B cell (primary cell): ENCODE results near the gene MYO1E. TPM values are rescaled to one million over a fixed set of nuclear protein-coding genes. Genes with fewer than 3 reads are reported as not detected.

Experiments used
- ATAC-seq: fragments of 200-7000 bp; cut with Tn5 transposase; one replicate; pipeline ENCODE4 v1.10.0; 2021; ENCODE audit warnings: low read depth, mild to moderate bottlenecking, moderate number of reproducible peaks, moderate library complexity
- CTCF ChIA-PET: fragments of 350-600 bp; sonication (Branson Sonifier 250); formaldehyde crosslinking; loops from one replicate; lab custom pipeline; 2021; ENCODE audit warnings: antibody characterized with exemption, inconsistent platforms; lab: Charles Lee
- POLR2A ChIA-PET: fragments of 350-600 bp; sonication (Branson Sonifier 250); formaldehyde crosslinking; loops from one replicate; lab custom pipeline; 2021; ENCODE audit warnings: antibody characterized with exemption; lab: Charles Lee
- DNase-seq: peaks from one replicate; pipeline ENCODE4 v3.0.0; 2013
- H2AFZ ChIP-seq: 2 replicates; pipeline ENCODE4 v1.6.1; 2012; ENCODE audit warnings: mild to moderate bottlenecking, low read depth, low read length; ENCODE audit not compliant: insufficient read depth, poor library complexity, severe bottlenecking
- H3K27ac ChIP-seq, 2 donors: 1 replicate in 1 of 2; 2 replicates in 1 of 2; pipeline ENCODE4 v1.5.1; 2012 to 2013; ENCODE audit warnings: low read length in 2 of 2, mild to moderate bottlenecking in 2 of 2, moderate library complexity in 1 of 2
- H3K27me3 ChIP-seq, 4 experiments: fragments of 200-600 bp in 1 of 4; sonication (generic) in 1 of 4; replicated peaks in 1 of 4; 1 replicate in 2 of 4; 2 replicates in 2 of 4; pipeline versions ENCODE4 v1.6.1 to v1.7.0; 2013 to 2016; ENCODE audit warnings: low read length in 3 of 4, mild to moderate bottlenecking in 2 of 4, mixed read lengths in 1 of 4, moderate library complexity in 1 of 4; ENCODE audit not compliant: insufficient read depth in 4 of 4, control insufficient read depth in 3 of 4; ENCODE audit errors: control extremely low read depth in 1 of 4
- H3K36me3 ChIP-seq, 2 experiments: replicated peaks in 1 of 2; 1 replicate in 1 of 2; 2 replicates in 1 of 2; pipeline versions ENCODE4 v1.6.1 to v1.7.1; 2013; ENCODE audit warnings: low read length in 1 of 2; ENCODE audit not compliant: insufficient read depth in 2 of 2, control insufficient read depth in 1 of 2; ENCODE audit errors: control extremely low read depth in 1 of 2, extremely low read depth in 1 of 2
- H3K4me1 ChIP-seq, 2 donors: fragments of 200-600 bp in 1 of 2; sonication (generic) in 1 of 2; 1 replicate in 1 of 2; 2 replicates in 1 of 2; pipeline versions ENCODE4 v1.5.1 to v1.6.1; 2013 to 2017; ENCODE audit warnings: low read length in 2 of 2; ENCODE audit not compliant: control insufficient read depth in 2 of 2, insufficient read depth in 2 of 2
- H3K4me2 ChIP-seq: replicated peaks from 2 replicates; pipeline ENCODE3; 2012; ENCODE audit warnings: mild to moderate bottlenecking, low read depth, low read length; ENCODE audit not compliant: poor library complexity, severe bottlenecking
- H3K4me3 ChIP-seq, 5 experiments: fragments of 200-600 bp in 1 of 5; sonication (generic) in 1 of 5; 1 replicate in 3 of 5; 2 replicates in 2 of 5; pipeline versions ENCODE4 v1.5.1 to v1.7.0; 2011 to 2016; ENCODE audit warnings: low read length in 4 of 5, mild to moderate bottlenecking in 4 of 5, low read depth in 2 of 5, control low read depth in 1 of 5, moderate library complexity in 1 of 5; ENCODE audit not compliant: insufficient read depth in 1 of 5; ENCODE audit errors: control extremely low read depth in 1 of 5, extremely low read depth in 1 of 5
- H3K79me2 ChIP-seq: fragments of 200-600 bp; sonication (generic); one replicate; pipeline ENCODE4 v1.6.0; 2016; ENCODE audit warnings: low read length; ENCODE audit not compliant: control insufficient read depth, insufficient read depth
- H3K9ac ChIP-seq: fragments of 200-600 bp; sonication (generic); 2 replicates; pipeline ENCODE4 v1.6.1; 2017; ENCODE audit warnings: mild to moderate bottlenecking, low read length, moderate library complexity
- H3K9me3 ChIP-seq, 3 donors: one replicate each; pipeline versions ENCODE4 v1.6.1 to v1.7.1; 2013; ENCODE audit warnings: low read length in 2 of 3; ENCODE audit not compliant: control insufficient read depth in 2 of 3, insufficient read depth in 1 of 3; ENCODE audit errors: control extremely low read depth in 1 of 3
- H4K20me1 ChIP-seq: 2 replicates; pipeline ENCODE4 v1.6.0; 2012; ENCODE audit warnings: mild to moderate bottlenecking, low read length; ENCODE audit not compliant: insufficient read depth, control insufficient read depth, poor library complexity, severe bottlenecking
- H3K27ac Mint-ChIP-seq: one replicate; pipeline ENCODE4 v1.8.0; 2021; ENCODE audit warnings: mixed read lengths
- H3K27me3 Mint-ChIP-seq: one replicate; pipeline ENCODE4 v1.8.0; 2021; ENCODE audit warnings: mixed read lengths
- H3K4me1 Mint-ChIP-seq: one replicate; pipeline ENCODE4 v1.8.0; 2021; ENCODE audit warnings: mixed read lengths
- H3K4me3 Mint-ChIP-seq: one replicate; pipeline ENCODE4 v1.8.0; 2021; ENCODE audit warnings: mixed read lengths
- H3K9me3 Mint-ChIP-seq: one replicate; pipeline ENCODE4 v1.8.0; 2022; ENCODE audit warnings: mixed read lengths; ENCODE audit not compliant: insufficient read depth
- CTCF ChIP-seq: fragments of 200-600 bp; IDR thresholded peaks from one replicate; pipeline ENCODE4 v1.8.0; 2022; ENCODE audit warnings: antibody characterized with exemption, mild to moderate bottlenecking
- EZH2 ChIP-seq: IDR thresholded peaks from 2 replicates; pipeline ENCODE4 v1.6.1; 2012; ENCODE audit warnings: borderline replicate concordance, low read depth, mild to moderate bottlenecking, moderate library complexity, low read length; ENCODE audit not compliant: insufficient read depth, poor library complexity, severe bottlenecking
- WGBS: methylation state at CpG from one replicate; pipeline ENCODE4 v1.1.5; 2013; ENCODE audit warnings: missing lambda C conversion rate; ENCODE audit not compliant: insufficient coverage; 5-methylcytosine and 5-hydroxymethylcytosine counted together
- intact Hi-C: fragments of 100-400 bp; cut with micrococcal nuclease; formaldehyde crosslinking; loops from one replicate; pipeline ENCODE4 v1.10.0; 2022
- polyA plus RNA-seq: library from polyadenylated mRNA; depleted of rRNA; stranded (reverse); fragments of >200 nt; gene quantifications from 2 replicates; pipeline ENCODE4 v1.2.3, GENCODE V29; 2012
- total RNA-seq, 2 donors: library from RNA; stranded (reverse); fragments of 120-200 nt in 1 of 2; gene quantifications; 1 replicate in 1 of 2; 2 replicates in 1 of 2; pipeline versions ENCODE4 v1.2.3 to v1.2.4, GENCODE V29; 2013 to 2022

The MYO1E gene
- total and polyA plus RNA-seq, 2 donors (not counting 1 experiment from before 2014, with no cell fraction given): 11.9 to 100.0 TPM

DNA sequence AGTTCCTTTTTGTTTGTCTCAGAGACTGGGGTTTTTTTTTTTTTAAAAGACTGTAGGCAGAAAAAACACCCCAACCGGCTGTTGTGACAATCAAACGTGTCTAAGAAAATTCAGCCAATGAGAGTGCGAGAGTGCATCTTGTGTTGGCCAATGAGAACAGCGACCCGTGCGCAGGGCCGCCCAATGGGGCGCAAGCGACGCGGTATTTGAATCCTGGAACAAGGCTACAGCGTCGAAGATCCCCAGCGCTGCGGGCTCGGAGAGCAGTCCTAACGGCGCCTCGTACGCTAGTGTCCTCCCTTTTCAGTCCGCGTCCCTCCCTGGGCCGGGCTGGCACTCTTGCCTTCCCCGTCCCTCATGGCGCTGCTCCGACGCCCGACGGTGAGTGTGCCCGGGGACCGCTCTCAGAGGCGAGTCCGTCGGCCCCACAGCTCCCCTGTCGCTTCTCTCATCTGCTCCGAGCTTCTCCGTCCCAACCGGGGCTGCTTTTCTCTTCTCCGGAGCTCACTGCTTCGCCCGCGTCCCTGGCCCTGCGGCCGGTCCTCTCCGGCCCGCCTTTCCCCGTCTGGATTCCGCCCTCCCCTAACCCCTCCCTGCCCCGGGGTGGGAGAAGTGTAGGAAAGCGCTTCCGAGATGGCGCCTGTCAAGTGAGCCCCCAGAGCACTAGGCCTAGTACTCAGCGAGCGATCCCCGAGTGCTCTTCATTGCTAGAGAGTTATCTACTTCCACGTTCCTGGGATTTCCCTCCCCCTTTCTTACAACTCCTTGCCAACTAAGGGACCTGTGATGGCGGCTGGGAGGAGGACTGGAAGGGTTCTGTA, 267.5 kb downstream of the MYO1E start, which contains the start of gene CCNB2:
Gene CCNB2 (plus strand): TSS at position 235 of the 821 bp plus-strand sequence. CDS start 123 bp downstream, at position 358.
- Mint-ChIP-seq H3K9me3 (no peaks in the 10 kb centered on the region), H3K27ac (peak within 1 kb of the TSS; percentile 94), H3K4me3 (peak within 1 kb of the TSS; percentile 91), H3K4me1 (peaks cover 14% of the 10 kb centered on the region), H3K27me3 (no peaks in the 10 kb centered on the region)
- H3K79me2 ChIP-seq: no peaks in the 10 kb centered on the region
- no peaks in the 10 kb centered on the region for H3K36me3 ChIP-seq
- no peak for TF ChIP-seq CTCF
- TF ChIP-seq EZH2: no peak
- peak within 1 kb of the TSS; percentile 89 for H3K4me2 ChIP-seq
- intact Hi-C loops: loop anchor here (1.0 to 10.0 kb wide), 4 partner anchors 120 to 330 kb away; partner anchors contain the start of genes MINDY2, RNF111 and SLTM
- peak within 1 kb of the TSS; percentile 78 for H3K9ac ChIP-seq
- H3K27me3 ChIP-seq: no peaks in the 10 kb centered on the region
- peak within 1 kb of the TSS; percentile 87 for H2AFZ ChIP-seq
- peak within 1 kb of the TSS; percentile 58 to 75 (median 66) for H3K4me3 ChIP-seq
- ATAC-seq (peak; percentile 100), DNase-seq (peak; percentile 92)
- no peaks in the 10 kb centered on the region for H4K20me1 ChIP-seq
- CTCF ChIA-PET: no interaction called here
- no peaks in the 10 kb centered on the region for H3K9me3 ChIP-seq
- H3K4me1 ChIP-seq: peaks cover 9 to 13% of the 10 kb centered on the region in 2 donors
- POLR2A ChIA-PET: no interaction called here
- under 1% methylated on average over 41 of the region's 57 CpGs for WGBS
- H3K27ac ChIP-seq: peak within 1 kb of the TSS; percentile 50 to 79

DNA sequence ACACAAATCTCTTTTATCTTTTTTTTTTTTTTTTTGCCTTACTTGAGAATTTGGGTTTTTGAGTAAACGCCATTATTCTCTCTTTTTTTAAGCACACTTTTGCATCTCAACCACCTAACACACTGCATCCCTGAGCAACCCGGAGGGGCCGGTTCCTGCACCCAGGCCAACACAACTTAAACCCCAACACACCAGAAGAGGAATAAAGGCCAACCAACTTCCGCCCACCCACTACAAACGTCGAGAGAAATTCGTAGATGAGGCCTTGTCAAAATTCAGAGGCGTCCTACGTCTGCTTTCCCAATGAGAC, 268.1 kb downstream of the MYO1E start:
- H3K27ac Mint-ChIP-seq: peak overlapping the region; percentile 94
- Histone ChIP-seq H3K4me2 (peak overlapping the region; percentile 89), H3K4me3 (peak overlapping the region; percentile 58 to 75 (median 66)), H4K20me1 (no peaks in the 10 kb centered on the region), H3K27ac (peak overlapping the region; percentile 50 to 79), H2AFZ (peak overlapping the region; percentile 87), H3K4me1 (peaks cover 9 to 13% of the 10 kb centered on the region in 2 donors), H3K9me3 (no peaks in the 10 kb centered on the region), H3K9ac (peak overlapping the region; percentile 78), H3K27me3 (no peaks in the 10 kb centered on the region), H3K36me3 (no peaks in the 10 kb centered on the region), H3K79me2 (no peaks in the 10 kb centered on the region)
- H3K4me3 Mint-ChIP-seq: peak overlapping the region; percentile 91
- peaks cover 14% of the 10 kb centered on the region for H3K4me1 Mint-ChIP-seq
- no peak for TF ChIP-seq CTCF
- no peak for TF ChIP-seq EZH2
- no peaks in the 10 kb centered on the region for H3K9me3 Mint-ChIP-seq
- no peak for DNase-seq
- ChIA-PET CTCF (no interaction called here), POLR2A (no interaction called here)
- no peak for ATAC-seq
- H3K27me3 Mint-ChIP-seq: no peaks in the 10 kb centered on the region
- intact Hi-C loops: loop anchor here (2.0 to 10.0 kb wide), 3 partner anchors 120 to 330 kb away; partner anchors contain the start of genes MINDY2, RNF111 and SLTM
- 0% methylated on average over 2 of the region's 9 CpGs for WGBS
